GM18519 (cell line): ENCODE data around the gene FGF12.
"Not testable (repeated sequence)": the region's sequence is repeated elsewhere in the genome, so short reads cannot be mapped to it uniquely, and the experiment has no call there.

Source experiments
- ATAC-seq: cut with Tn5 transposase; IDR thresholded peaks from one replicate; pipeline ENCODE4 v1.9.1; 2021; ENCODE audit warnings: mild to moderate bottlenecking, moderate library complexity; ENCODE audit not compliant: unreplicated experiment, low FRiP score

Gene FGF12

DNA sequence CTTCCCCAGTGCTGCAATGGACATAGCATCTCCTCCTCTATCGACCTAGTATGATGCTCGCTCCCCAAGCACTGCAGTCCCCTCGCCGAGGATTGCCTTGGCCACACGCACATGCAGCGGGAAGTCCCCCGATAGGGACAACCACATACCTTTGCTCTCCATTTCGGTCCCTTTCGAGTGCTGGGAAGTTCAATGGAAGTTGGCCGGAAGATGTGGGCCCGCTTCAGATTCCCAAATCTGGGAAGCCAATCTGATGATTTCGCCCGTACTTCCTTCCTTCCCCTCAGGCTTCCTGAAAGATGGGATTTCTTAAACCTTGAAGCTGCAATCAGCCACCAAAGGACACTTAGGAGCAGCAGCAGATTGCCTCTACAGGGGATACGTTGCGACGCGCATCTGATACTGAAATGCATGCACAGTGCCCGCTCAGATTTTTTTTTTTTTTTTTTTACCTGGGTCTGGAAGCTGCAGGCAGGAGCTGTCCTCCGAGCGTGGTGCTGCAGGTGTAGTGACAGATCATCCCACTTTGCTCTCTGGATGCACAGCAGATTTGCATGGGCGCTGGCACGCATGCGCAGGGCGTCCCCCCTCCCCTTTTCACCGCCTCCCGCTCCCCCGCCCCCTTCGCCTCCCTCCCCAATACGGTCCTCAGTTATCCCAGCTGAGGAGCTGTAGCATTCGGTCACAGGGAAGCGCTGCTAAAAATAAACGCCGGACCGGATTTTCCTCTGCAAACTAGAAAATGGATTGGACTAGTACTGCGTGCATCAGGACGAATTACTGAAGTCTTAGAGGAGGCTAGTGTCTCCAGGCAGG lies at the start of gene FGF12:
TSS of gene FGF12 (minus strand) at position 510 of the 816 bp plus-strand sequence.
- ATAC-seq, result no peak

DNA sequence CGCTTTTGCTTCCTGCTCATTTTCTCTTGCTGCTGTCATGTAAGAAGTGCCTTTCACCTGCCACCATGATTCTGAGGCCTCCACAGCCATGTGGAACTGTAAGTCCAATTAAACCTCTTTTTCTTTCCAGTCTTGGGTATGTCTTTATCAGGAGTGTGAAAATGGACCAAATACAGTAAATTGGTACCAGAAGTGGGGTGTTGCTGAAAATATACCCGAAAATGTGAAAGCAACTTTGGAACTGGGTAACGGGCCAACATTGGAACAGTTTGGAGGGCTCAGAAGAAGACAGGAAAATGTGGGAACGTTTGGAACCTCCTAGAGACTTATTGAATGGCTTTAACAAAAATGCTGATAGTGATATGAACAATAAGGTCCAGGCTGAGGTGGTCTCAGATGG lies 47.0 kb upstream of the FGF12 start:
- not testable (repeated sequence) for ATAC-seq

DNA sequence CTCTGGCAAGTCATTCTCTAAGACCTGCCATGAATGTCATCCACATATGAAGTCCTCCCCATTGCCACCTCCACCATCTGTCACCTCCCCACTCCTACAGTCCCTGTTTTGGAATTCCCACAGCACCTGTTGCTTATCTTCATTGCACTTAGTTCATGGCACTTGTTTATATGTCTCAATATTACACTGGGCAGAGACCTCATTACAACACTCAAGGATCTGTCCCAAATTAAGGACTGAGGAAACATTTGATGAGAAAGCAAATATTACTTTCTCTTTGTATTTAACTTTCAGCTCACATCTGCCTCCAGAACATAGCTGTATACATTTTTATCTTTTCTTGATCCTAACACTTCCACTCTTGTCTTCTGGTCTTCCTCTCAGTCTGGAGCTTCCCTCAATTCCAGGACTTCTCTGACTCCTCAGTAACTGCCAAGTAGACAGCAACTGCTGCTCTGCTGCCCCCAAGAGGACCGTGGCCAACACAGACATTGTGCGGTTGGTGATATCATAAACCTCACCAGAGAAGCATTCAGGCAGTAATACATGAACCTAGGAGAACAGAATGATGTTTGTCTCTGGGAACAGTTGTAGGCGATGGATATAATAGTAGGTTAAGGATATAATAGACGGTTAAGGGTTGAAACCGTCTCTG lies 45.0 kb upstream of the FGF12 start:
- ATAC-seq, result no peak

GRCh38 chr3:192758654-192759053 lies 31.3 kb upstream of the FGF12 start:
- ATAC-seq, result no peak

DNA sequence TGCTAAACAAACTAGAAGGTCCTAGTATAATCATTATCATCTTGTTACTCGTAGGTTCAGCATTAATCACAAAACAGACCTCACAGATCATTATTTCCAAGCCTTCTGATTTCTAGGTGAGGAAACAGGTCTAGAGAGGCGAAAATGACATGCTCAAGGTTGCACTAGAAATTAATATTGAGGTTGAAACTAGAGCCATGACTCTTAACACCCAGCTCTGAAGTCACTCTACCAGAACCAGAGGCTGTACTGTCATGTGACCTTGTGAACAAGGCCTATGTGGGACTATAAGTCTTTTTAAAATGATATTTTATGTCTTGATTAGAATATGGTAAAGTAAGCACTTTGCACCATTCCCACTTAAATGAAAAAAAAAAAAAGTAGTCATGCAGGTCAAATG lies 23.8 kb upstream of the FGF12 start:
- no peak for ATAC-seq

DNA sequence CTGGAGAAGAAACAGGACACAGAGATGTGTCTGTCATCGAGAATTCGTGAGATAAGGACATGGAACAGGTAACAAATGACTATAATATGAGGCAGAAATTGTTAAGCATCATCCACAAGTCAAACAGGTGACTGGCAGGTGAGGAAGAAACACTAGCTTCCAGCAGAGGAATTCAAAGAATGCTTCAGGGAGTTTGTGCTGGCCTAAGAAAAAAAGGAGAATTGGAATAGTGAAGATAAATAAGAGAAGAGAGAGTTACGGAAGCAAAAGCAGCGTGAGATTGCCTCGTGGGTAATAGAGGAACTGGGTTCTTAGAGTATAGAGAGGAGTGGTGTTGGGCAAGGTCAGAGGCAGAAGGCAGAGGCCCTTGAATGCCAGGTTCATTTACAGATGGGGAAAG lies 22.9 kb upstream of the FGF12 start:
- no peak for ATAC-seq

DNA sequence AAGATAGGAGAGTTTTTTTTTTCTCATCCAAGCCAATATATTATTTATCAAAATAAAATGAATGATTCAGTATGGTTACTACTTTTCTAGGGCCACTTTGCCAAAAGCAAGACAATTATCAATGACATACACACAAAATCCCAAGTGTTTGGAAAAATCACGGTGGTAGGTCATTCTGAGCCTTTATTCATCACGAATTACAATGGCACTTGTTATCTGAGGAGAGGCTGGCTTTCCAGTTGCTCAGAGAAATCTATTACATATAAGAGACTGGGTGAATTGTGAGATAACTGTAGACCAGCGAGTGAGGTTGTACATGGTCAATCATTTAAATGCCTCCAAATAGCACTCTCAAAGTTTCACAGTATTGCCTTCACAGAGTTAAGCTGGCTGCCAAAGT lies 20.4 kb upstream of the FGF12 start:
- ATAC-seq, result no peak

GRCh38 chr3:192747145-192747544 lies 19.8 kb upstream of the FGF12 start:
- ATAC-seq, result no peak

DNA sequence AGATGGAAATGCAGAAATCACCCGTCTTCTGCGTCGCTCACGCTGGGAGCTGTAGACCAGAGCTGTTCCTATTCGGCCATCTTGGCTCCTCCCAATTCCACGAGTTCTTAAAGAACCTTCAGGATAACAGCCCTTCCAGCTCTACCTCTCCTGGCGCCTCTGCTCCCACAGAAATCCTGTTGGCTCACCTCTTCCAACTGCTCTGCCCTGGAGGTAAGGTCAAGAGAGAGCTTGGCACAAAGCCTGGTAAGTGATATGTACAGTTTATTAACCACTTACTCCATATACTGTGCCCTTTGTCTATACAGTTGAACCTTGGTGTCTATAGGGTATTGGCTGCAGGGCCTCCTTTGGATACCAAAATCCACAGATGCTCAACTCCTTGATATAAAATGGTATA lies 17.8 kb upstream of the FGF12 start:
- ATAC-seq, result no peak

- ATAC-seq, result not testable (repeated sequence)
Measured at GRCh38 chr3:192744604-192745003, 17.3 kb upstream of the FGF12 start.

DNA sequence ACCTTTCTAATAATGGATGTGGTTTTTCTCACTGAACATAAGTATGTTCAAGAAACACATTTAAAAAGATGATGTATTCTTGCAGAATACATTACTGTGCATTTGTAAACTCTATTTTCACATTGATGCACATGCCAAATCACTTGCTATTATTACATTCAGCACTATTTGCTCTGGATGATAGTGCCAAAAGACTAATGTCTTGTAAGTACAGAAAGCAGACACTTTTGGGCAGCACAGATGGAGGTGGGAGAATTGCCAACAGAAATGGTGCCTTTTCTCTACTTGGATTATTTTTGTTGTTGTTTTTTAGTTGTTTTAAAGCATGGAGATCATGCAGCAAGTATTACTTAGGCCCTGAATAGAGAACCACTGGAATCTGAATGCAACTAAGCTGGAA lies 10.2 kb upstream of the FGF12 start:
- ATAC-seq, result no peak

DNA sequence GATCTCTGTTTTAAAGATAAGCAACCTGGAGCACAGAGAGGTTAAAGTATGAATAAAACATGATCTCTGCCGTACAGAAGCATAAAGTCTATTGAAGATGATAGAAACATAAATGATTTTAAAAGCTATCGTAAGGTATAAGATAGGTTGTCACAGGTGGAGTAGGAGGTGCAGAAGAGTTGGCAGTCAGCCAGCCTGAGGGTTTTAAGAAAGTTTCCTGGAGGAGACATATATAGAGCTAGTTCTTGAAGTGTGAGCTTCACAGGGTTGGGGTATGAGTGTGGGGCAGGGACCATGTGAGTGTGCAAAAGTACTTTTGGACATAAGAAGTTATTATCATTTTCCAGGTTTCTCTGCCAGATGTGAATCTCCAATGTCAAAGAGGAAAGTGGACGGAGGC lies 3.9 kb upstream of the FGF12 start:
- no peak for ATAC-seq

- no peak for ATAC-seq
Measured at GRCh38 chr3:192726385-192726784, 956 bp downstream of the FGF12 start.

- ATAC-seq, result no peak
Measured at GRCh38 chr3:192719964-192720363, 7.4 kb downstream of the FGF12 start.

- ATAC-seq, result no peak
Measured at GRCh38 chr3:192718156-192718555, 9.2 kb downstream of the FGF12 start.

DNA sequence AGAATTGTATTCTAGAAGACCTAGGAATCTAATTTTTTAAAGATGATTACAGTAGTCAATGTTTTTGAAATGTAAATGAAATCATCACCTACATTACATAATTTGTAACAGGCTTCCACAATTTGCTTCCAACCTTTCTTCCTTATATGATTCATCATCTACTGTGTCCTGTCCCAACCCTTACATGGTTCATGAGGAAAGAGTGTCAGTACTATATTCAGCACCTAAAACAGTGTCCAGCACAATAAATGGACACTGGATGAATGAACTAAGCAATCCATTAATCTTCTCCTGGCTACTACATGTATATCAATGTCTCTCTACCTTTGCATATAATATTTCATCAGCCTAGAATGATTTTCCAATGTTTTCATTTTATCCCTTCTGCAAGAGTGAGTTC lies 12.2 kb downstream of the FGF12 start:
- ATAC-seq, result no peak

DNA sequence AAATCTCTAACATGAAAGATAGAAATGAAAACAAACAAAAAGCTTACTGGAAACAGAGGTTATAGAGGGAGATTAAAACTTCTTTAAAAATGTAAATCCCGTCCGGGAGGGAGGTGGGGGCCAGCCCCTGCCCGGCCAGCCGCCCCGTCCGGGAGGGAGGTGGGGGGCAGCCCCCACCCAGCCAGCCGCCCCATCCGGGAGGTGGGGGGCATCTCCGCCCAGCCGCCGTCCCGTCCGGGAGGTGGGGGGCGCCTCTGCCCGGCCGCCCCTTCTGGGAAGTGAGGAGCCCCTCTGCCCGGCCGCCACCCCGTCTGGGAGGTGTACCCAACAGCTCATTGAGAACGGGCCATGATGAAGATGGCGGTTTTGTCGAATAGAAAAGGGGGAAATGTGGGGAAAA lies 16.2 kb downstream of the FGF12 start:
- not testable (repeated sequence) for ATAC-seq

- ATAC-seq, result no peak
Measured at GRCh38 chr3:192710366-192710765, 17.0 kb downstream of the FGF12 start.

- no peak for ATAC-seq
Measured at GRCh38 chr3:192706272-192706671, 21.1 kb downstream of the FGF12 start.

DNA sequence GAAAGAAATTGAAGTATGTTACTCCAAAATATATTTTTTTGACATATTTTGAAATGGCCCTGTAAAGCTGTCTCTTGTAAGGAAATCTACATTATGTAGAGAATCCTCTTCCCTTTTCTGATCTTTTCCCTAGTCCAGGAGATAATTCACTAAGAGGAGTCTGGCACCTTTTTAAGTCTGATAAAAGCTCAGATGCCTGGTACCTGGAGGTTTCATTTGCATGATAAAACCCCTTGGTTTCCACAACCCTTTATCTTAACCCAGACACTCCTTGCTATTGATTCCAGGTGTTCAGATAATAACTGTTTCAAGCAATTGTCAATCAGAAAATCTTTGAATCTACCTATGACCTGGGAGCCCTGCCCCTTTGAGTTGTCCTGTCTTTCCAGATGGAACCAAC lies 26.5 kb downstream of the FGF12 start:
- no peak for ATAC-seq

DNA sequence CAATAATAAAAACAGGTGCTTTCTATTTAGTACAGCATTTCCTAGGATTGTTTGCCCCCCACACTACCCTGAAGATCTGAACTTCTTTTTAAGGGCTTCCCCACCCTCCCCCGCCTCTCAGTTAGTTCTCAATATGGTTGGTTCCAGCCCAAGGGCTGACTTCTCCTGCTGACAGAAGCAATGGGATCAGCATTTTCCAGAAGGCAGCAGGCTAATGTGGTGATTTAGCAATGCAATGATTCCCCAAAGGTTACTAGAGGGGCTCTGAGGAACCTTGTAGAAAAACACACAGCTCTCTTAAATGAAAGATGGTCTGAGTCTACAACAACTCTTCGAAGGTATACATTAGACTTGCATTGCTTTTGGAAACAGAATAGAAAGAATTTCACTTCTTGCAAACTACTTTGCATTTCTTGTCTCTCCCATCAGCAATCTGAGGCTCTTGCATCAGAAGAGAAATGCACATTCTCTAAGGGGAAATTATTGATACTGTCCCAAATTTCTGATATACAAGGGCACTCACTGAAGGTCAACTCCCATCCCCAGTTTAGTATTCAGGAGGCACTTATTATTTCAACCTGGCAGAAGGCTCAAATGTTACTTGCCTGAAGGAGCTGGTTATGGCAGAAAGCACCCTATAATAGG lies 30.3 kb downstream of the FGF12 start:
- ATAC-seq, result no peak
